Measurements from ENCODE around the gene ABO. TPM values are rescaled to one million over a fixed set of nuclear protein-coding genes. Genes with fewer than 3 reads are reported as not detected.
"Not testable (repeated sequence)": the region's sequence is repeated elsewhere in the genome, so short reads cannot be mapped to it uniquely, and the experiment has no call there.

ABO gene
- total and polyA plus RNA-seq, 4 donors = 0.28 to 2.9 (median 0.60) TPM

DNA sequence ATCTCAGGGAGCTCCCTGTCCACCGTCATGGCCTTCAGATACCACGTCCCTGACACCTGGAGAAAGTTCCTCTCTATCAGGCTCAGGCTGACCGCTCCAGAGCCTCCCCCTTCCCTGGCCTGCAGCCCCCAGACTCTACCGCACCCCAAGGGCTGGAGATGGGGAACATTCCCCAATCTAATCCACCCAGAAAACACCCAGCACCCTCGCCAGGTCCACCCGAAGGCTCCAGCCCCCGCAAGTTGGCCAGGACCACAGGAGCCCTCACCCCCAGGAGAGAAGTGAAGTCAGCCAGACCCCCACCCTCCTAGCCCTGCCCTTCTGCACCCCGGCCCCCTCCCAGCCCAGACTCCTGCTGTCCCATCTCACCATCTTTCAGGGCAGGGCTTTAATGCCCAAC, 47.0 kb downstream of the ABO start:
- DNase-seq (ENCODE audit: low read depth in 4 of 6, low spot score in 6 of 6) = not testable (repeated sequence)

DNA sequence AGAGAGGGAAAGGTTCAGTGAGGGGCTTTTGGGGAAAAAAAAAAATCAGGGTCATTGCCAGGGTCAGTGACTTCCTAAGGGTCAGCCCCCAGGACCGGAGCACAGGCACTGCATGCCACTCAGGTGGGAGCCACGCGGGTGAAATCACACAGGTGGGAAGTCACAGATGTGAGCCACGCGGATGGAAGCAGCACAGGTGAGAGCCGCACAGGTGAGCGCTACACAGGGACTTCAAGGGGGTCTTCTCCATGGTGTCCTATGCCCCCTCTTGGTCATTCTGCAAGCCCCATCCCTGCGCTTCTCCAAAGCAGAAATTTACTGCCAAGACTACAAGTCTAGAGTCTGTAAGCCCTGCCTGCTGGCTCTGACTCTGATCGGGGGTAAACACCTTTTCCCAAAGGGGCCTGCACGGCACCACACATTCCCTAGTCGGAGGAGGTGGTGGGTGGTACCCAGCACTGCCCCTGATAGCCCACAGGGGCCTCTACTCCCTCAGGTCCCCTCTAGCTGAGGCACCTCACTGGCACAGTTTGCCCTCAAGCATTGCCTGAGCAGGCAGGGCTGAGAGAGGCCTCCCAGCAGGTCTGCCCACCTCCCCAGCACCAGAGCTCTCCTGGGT, 47.6 kb downstream of the ABO start:
- Histone ChIP-seq H3K4me3 (ENCODE audit: low read depth, low read length) (no peak overlapping the region), H3K9me3 (ENCODE audit: control insufficient read depth, insufficient read depth, low read length) (no peaks in the 10 kb centered on the region), H3K4me1 (ENCODE audit: control insufficient read depth, insufficient read depth, low read length) (no peaks in the 10 kb centered on the region), H3K36me3 (ENCODE audit: control insufficient read depth, insufficient read depth, low read length) (peaks cover 3% of the 10 kb centered on the region), H3K27ac (ENCODE audit: low read depth, low read length) (no peak overlapping the region), H3K27me3 (ENCODE audit: control insufficient read depth, insufficient read depth, low read length) (no peaks in the 10 kb centered on the region)
- 84% methylated on average over 10 of the region's 11 CpGs for WGBS (ENCODE audit: insufficient coverage)
- DNase-seq (ENCODE audit: low read depth in 4 of 6, low spot score in 6 of 6) = no peak

More for the DNA sequence above, 47.0 kb downstream of the ABO start:
- H3K27ac ChIP-seq (ENCODE audit: low read depth, low read length); H3K27me3 ChIP-seq (ENCODE audit: control insufficient read depth, insufficient read depth, low read length); H3K4me1 ChIP-seq (ENCODE audit: control insufficient read depth, insufficient read depth, low read length); H3K36me3 ChIP-seq (ENCODE audit: control insufficient read depth, insufficient read depth, low read length); H3K9me3 ChIP-seq (ENCODE audit: control insufficient read depth, insufficient read depth, low read length); H3K4me3 ChIP-seq (ENCODE audit: low read depth, low read length): not testable (repeated sequence)
- 80% methylated on average over 6 of the region's 8 CpGs for WGBS (ENCODE audit: insufficient coverage)

DNA sequence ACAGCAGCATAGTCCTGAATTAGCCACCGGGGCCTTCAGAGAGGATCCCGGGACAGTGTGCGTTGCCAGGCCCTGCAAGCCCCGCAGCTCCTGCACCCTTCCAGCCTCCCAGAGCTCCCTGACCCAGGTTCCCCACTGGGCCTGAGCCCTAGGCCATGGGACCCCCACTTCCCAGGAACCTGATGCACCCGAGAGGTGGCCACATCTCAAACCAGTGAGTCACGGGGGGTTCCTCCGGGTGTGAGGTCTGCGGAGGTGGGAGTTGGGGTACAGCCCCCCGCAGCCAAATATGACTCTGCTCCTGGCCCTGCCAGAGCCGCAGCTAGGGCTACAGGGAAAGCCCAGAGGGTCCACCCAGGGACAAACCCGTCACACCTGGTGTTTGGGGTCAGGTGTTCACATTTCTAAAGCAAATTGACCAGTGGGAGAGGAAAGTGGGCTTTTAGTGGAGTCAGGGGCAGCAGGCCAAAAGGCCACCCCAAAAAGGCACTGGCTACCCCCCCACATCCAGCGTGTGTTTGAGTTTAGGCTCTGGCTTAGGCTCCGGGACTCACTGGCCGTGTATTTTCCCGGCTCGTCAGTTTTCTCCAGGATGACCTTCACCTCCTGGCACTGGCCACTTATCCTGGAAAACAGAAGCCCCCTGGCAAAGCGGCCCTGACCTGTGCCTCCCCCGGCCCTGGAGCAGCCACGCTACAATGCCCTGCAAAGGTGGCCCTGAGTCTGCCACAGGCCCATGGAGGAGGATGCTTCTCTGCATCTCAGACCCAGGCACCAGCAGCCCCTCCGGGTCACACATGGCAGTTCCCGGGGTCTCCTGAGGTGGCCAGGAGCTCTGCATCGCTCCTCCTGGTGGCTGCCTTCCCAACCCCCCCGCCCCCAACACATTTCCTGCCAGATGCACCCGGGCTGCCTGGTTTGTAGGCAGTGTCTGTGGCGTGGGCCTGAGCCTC, 48.5 kb downstream of the ABO start:
- no peaks in the 10 kb centered on the region for H3K9me3 ChIP-seq (ENCODE audit: control insufficient read depth, insufficient read depth, low read length)
- H3K4me1 ChIP-seq (ENCODE audit: control insufficient read depth, insufficient read depth, low read length) = no peaks in the 10 kb centered on the region
- peaks cover 3% of the 10 kb centered on the region for H3K36me3 ChIP-seq (ENCODE audit: control insufficient read depth, insufficient read depth, low read length)
- no peak overlapping the region for H3K4me3 ChIP-seq (ENCODE audit: low read depth, low read length)
- no peak overlapping the region for H3K27ac ChIP-seq (ENCODE audit: low read depth, low read length)
- no peak for DNase-seq (ENCODE audit: low read depth in 4 of 6, low spot score in 6 of 6)
- no peaks in the 10 kb centered on the region for H3K27me3 ChIP-seq (ENCODE audit: control insufficient read depth, insufficient read depth, low read length)
- 85% methylated on average over 22 of the region's 25 CpGs for WGBS (ENCODE audit: insufficient coverage)

DNA sequence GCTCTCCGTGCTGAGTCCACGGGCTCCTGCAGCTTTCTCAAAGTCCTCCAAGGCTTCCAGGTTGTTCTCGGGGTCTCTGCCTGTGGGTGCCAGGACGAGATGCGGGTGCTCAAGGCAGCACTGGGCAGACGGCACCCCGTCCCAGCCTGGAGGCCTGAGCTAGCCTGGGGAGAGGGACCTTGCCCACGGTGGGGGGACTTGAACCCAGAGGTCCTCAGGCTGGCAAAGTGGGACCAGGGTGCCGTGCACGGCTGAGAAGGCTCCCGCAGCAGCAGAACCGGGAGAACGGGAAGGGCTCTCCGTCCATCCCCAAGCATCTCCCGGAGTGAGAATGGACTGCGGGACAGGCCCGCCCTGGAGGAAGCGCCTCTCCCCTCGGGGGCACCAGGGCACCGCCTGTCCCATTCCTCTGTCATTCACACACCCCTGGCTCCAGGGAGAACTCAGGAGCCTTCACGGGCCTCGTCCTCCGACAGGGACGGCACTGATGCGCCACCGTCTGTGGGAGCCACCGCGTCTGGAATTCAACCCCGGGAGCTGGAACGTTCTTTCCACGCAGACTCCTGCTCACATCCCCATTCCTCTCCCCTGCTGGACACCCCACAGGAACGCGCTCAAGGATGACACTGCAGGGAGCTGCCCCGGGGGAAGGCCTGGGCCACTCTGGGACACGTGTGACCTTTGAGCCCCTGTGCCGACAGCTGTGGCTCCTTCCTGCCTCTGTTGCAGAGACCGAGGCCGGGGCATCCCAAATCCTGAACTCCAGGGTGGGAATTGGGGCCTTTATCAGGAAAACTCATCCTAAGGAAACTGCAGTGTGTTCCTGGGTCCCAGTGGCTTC, 49.6 kb downstream of the ABO start:
- peaks cover 3% of the 10 kb centered on the region for H3K36me3 ChIP-seq (ENCODE audit: control insufficient read depth, insufficient read depth, low read length)
- H3K27me3 ChIP-seq (ENCODE audit: control insufficient read depth, insufficient read depth, low read length) = no peaks in the 10 kb centered on the region
- no peaks in the 10 kb centered on the region for H3K4me1 ChIP-seq (ENCODE audit: control insufficient read depth, insufficient read depth, low read length)
- WGBS (ENCODE audit: insufficient coverage) = 78% methylated on average over 35 of the region's 38 CpGs
- no peak overlapping the region for H3K4me3 ChIP-seq (ENCODE audit: low read depth, low read length)
- DNase-seq (ENCODE audit: low read depth in 4 of 6, low spot score in 6 of 6) = no peak
- no peaks in the 10 kb centered on the region for H3K9me3 ChIP-seq (ENCODE audit: control insufficient read depth, insufficient read depth, low read length)
- no peak overlapping the region for H3K27ac ChIP-seq (ENCODE audit: low read depth, low read length)

DNA sequence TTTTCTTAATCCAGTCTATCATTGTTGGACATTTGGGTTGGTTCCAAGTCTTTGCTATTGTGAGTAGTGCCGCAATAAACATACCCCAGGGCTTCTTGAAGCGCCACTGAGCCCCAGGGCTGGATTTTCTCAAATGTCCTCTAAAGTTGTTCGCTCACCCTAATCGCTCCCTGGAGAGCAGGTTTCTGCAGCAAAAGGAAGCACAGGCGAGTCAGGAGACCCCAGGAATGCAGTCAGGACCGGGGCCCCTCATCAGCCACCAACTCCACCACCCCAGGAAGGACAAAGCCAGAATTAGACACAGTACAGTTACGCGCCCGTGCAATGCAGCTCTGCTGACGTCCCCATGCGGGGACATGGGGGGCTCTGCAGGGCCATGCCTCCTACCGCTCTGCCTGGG, 50.2 kb downstream of the ABO start:
- Histone ChIP-seq H3K36me3 (ENCODE audit: control insufficient read depth, insufficient read depth, low read length) (peaks cover 3% of the 10 kb centered on the region), H3K27me3 (ENCODE audit: control insufficient read depth, insufficient read depth, low read length) (no peaks in the 10 kb centered on the region), H3K27ac (ENCODE audit: low read depth, low read length) (no peak overlapping the region), H3K4me3 (ENCODE audit: low read depth, low read length) (no peak overlapping the region), H3K9me3 (ENCODE audit: control insufficient read depth, insufficient read depth, low read length) (no peaks in the 10 kb centered on the region), H3K4me1 (ENCODE audit: control insufficient read depth, insufficient read depth, low read length) (no peaks in the 10 kb centered on the region)
- 70% methylated on average over 11 of the region's 12 CpGs for WGBS (ENCODE audit: insufficient coverage)
- no peak for DNase-seq (ENCODE audit: low read depth in 4 of 6, low spot score in 6 of 6)

DNA sequence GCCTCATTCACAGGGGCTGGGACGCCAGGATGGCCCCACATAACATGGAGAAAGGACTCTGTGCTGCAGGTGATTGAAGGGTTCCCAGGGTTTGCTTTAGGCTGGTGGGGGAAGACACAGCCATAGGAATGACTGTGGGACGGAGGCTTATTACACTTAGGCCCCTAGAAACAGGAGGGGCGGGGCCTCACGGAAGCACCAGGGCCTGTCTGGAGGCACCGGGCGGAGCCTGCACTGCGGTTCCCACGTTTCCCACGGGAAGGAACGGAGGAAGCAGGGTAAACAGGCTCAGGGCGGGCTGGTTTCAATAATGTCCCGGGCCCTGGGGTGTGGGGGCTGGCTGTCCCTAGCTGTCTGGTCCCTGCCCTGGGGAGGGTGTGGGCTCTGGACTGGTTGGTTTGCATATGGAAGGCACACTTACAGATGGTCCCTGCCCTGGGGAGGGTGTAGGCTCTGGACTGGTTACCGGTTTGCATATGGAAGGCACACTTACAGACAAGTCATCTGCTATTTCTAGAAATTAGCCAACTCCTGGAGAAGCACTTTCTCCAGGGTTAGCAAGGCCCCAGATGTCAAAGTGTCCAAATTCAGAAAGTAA, 51.7 kb downstream of the ABO start:
- not testable (repeated sequence) for H3K9me3 ChIP-seq (ENCODE audit: control insufficient read depth, insufficient read depth, low read length); H3K4me1 ChIP-seq (ENCODE audit: control insufficient read depth, insufficient read depth, low read length); H3K27ac ChIP-seq (ENCODE audit: low read depth, low read length); DNase-seq (ENCODE audit: low read depth in 4 of 6, low spot score in 6 of 6); H3K36me3 ChIP-seq (ENCODE audit: control insufficient read depth, insufficient read depth, low read length); H3K4me3 ChIP-seq (ENCODE audit: low read depth, low read length); H3K27me3 ChIP-seq (ENCODE audit: control insufficient read depth, insufficient read depth, low read length)
- WGBS (ENCODE audit: insufficient coverage) = 31% methylated on average over 9 of the region's 13 CpGs

DNA sequence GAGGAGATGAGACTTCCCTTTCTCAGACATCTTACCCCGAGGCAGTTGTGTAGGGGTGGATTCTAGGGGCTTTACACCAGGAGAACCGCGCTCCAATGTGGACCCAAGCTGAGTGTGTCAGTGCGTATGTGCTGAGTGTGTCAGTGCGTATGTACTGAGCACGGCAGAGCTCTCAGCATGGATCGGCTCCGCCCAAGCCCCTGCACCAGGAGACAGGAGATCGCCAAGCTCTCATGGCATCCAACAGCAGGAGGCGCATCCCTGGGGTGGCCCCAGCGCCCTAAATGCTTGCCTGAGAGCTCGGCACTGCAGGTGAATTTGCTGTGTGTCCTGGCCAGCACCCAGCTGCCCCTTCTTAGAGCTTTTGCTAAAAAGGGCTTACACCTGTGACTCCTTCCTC, 53.0 kb downstream of the ABO start:
- not testable (repeated sequence) for H3K9me3 ChIP-seq (ENCODE audit: control insufficient read depth, insufficient read depth, low read length); H3K36me3 ChIP-seq (ENCODE audit: control insufficient read depth, insufficient read depth, low read length); H3K27ac ChIP-seq (ENCODE audit: low read depth, low read length); H3K4me1 ChIP-seq (ENCODE audit: control insufficient read depth, insufficient read depth, low read length); H3K27me3 ChIP-seq (ENCODE audit: control insufficient read depth, insufficient read depth, low read length); H3K4me3 ChIP-seq (ENCODE audit: low read depth, low read length); DNase-seq (ENCODE audit: low read depth in 4 of 6, low spot score in 6 of 6)
- WGBS (ENCODE audit: insufficient coverage) = 73% methylated on average over 9 of the region's 12 CpGs

DNA sequence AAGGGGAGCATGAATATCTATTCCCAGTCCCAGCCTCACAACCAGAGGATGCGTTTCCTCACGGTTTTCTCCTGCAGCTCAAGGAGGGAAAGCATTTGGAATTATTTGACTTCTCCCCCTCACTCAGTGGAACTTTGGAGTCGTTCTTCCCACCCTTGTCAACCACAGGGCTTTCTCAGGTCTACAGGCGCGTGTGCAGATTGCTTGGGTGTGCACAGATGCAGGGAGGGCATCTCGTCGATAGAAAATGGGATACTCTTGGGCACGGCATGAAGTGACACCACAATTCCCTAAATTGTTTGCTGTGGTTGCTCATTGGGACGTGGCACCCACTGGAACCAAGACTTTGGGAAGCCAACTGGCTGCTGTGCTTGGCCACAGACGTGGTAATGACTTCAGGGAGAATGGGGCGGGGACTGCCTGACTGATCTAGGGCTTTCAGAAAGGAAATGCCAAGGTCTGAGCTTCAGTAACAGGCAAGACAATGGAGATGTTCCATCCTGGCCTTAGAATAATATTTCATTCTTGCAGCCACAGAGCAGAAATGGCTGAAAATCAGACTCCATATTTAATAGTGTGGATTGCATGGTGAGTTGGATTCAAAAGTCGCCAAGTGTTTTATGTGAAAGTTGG, 53.7 kb downstream of the ABO start:
- 85% methylated on average over 8 of the region's 12 CpGs for WGBS (ENCODE audit: insufficient coverage)
- H3K27ac ChIP-seq (ENCODE audit: low read depth, low read length) = no peak overlapping the region
- no peaks in the 10 kb centered on the region for H3K9me3 ChIP-seq (ENCODE audit: control insufficient read depth, insufficient read depth, low read length)
- no peak for DNase-seq (ENCODE audit: low read depth in 4 of 6, low spot score in 6 of 6)
- H3K36me3 ChIP-seq (ENCODE audit: control insufficient read depth, insufficient read depth, low read length) = peaks cover 3% of the 10 kb centered on the region
- H3K4me3 ChIP-seq (ENCODE audit: low read depth, low read length) = no peak overlapping the region
- H3K27me3 ChIP-seq (ENCODE audit: control insufficient read depth, insufficient read depth, low read length) = peaks cover 2% of the 10 kb centered on the region
- H3K4me1 ChIP-seq (ENCODE audit: control insufficient read depth, insufficient read depth, low read length) = no peaks in the 10 kb centered on the region

All from spinal cord (tissue), 10 donors.